H1 (cell line): ENCODE results near the gene SCAMP4. TPM values are rescaled to one million over a fixed set of nuclear protein-coding genes. Genes with fewer than 3 reads are reported as not detected.

Source experiments
- CTCF ChIA-PET: fragments of 300-600 bp; sonication (Branson Sonifier 250); formaldehyde crosslinking; loops from one replicate; lab custom pipeline; 2021; ENCODE audit not compliant: partially characterized antibody; lab: Charles Lee
- POLR2A ChIA-PET: fragments of 300-600 bp; sonication (Branson Sonifier 250); formaldehyde crosslinking; loops from one replicate; lab custom pipeline; 2021; ENCODE audit warnings: inconsistent platforms; ENCODE audit not compliant: partially characterized antibody; lab: Charles Lee
- DNase-seq, 2 experiments: peaks; one replicate each; pipeline versions ENCODE4 v3.0.0 to v3.0.0-alpha.2; 2010 to 2022; ENCODE audit warnings: low spot score in 2 of 2, low read depth in 1 of 2, mixed read lengths in 1 of 2
- FAIRE-seq: peaks from 2 replicates; lab custom pipeline; 2011; peaks lifted over from hg19 to GRCh38; lab: Jason Lieb, UNC
- H2AFZ ChIP-seq: 2 replicates; pipeline ENCODE4 v1.8.1; 2012; ENCODE audit warnings: low read length, inconsistent platforms
- H2AK5ac ChIP-seq: 2 replicates; pipeline ENCODE4 v1.6.1; 2013; ENCODE audit warnings: low read depth, low read length
- H2BK120ac ChIP-seq: replicated peaks from 2 replicates; pipeline ENCODE3; 2013; ENCODE audit warnings: low read depth, low read length, inconsistent platforms
- H2BK12ac ChIP-seq: 2 replicates; pipeline ENCODE4 v1.6.1; 2013; ENCODE audit warnings: low read depth, low read length
- H2BK15ac ChIP-seq: 2 replicates; pipeline ENCODE4 v1.6.1; 2013; ENCODE audit warnings: low read length
- H2BK20ac ChIP-seq: 2 replicates; pipeline ENCODE4 v1.6.1; 2013; ENCODE audit warnings: low read length
- H2BK5ac ChIP-seq: 2 replicates; pipeline ENCODE4 v1.6.1; 2013; ENCODE audit warnings: low read depth, low read length
- H3K14ac ChIP-seq: 2 replicates; pipeline ENCODE4 v1.6.1; 2013; ENCODE audit warnings: inconsistent platforms; ENCODE audit not compliant: insufficient read length
- H3K18ac ChIP-seq: 2 replicates; pipeline ENCODE4 v1.6.1; 2013; ENCODE audit warnings: low read length; ENCODE audit errors: extremely low read depth
- H3K23ac ChIP-seq: 2 replicates; pipeline ENCODE4 v1.6.1; 2013; ENCODE audit warnings: inconsistent platforms; ENCODE audit not compliant: insufficient read length
- H3K23me2 ChIP-seq: 2 replicates; pipeline ENCODE4 v1.6.1; 2013; ENCODE audit warnings: low read depth, low read length
- H3K27ac ChIP-seq: 2 replicates; pipeline ENCODE4 v1.6.1; 2011; ENCODE audit warnings: low read depth, low read length, inconsistent platforms
- H3K27me3 ChIP-seq, 4 experiments: replicated peaks in 1 of 4; 1 replicate in 1 of 4; 2 replicates in 3 of 4; pipeline versions ENCODE4 v1.6.1 to v1.8.1; 2011 to 2013; ENCODE audit warnings: low read length in 3 of 4, mild to moderate bottlenecking in 3 of 4, inconsistent platforms in 2 of 4, mixed read lengths in 2 of 4, moderate library complexity in 1 of 4; ENCODE audit not compliant: control insufficient read depth in 3 of 4, insufficient read depth in 3 of 4; ENCODE audit errors: extremely low read depth in 1 of 4
- H3K36me3 ChIP-seq, 4 experiments: 2 replicates each; pipeline versions ENCODE4 v1.6.1 to v1.8.1; 2011 to 2013; ENCODE audit warnings: mild to moderate bottlenecking in 4 of 4, low read length in 3 of 4, moderate library complexity in 2 of 4, control low read depth in 1 of 4, inconsistent platforms in 1 of 4; ENCODE audit not compliant: insufficient read depth in 4 of 4, control insufficient read depth in 2 of 4
- H3K4ac ChIP-seq: replicated peaks from 2 replicates; pipeline ENCODE3; 2013; ENCODE audit warnings: low read length, low read depth, mixed read lengths, inconsistent platforms; ENCODE audit not compliant: insufficient read length
- H3K4me1 ChIP-seq, 4 experiments: replicated peaks in 1 of 4; 1 replicate in 1 of 4; 2 replicates in 3 of 4; pipeline versions ENCODE4 v1.6.1 to v1.8.1; 2011 to 2013; ENCODE audit warnings: low read length in 3 of 4, inconsistent platforms in 2 of 4, mixed read lengths in 1 of 4; ENCODE audit not compliant: insufficient read depth in 4 of 4, control insufficient read depth in 3 of 4
- H3K4me2 ChIP-seq, 2 experiments: 2 replicates each; pipeline versions ENCODE4 v1.6.1 to v1.8.1; 2011 to 2013; ENCODE audit warnings: low read depth in 2 of 2, low read length in 2 of 2, control low read depth in 1 of 2, inconsistent platforms in 1 of 2, mild to moderate bottlenecking in 1 of 2; ENCODE audit not compliant: insufficient read depth in 1 of 2
- H3K4me3 ChIP-seq, 4 experiments: fragments of 200-600, 300-600 bp in 1 of 4; sonication (generic), shearing (Covaris generic), sonication (Bioruptor Twin) in 1 of 4; 2 replicates each; pipeline versions ENCODE4 v1.5.1 to v1.8.1; 2011 to 2016; ENCODE audit warnings: low read length in 4 of 4, low read depth in 3 of 4, control low read depth in 2 of 4, inconsistent platforms in 2 of 4, mild to moderate bottlenecking in 2 of 4, mixed read lengths in 1 of 4, moderate library complexity in 1 of 4; ENCODE audit not compliant: insufficient read depth in 2 of 4; ENCODE audit errors: extremely low read depth in 1 of 4
- H3K56ac ChIP-seq: replicated peaks from 2 replicates; pipeline ENCODE3; 2013; ENCODE audit warnings: low read depth, mild to moderate bottlenecking, mixed read lengths, low read length, inconsistent platforms; ENCODE audit not compliant: insufficient read length
- H3K79me1 ChIP-seq: 2 replicates; pipeline ENCODE4 v1.6.1; 2013; ENCODE audit warnings: low read depth, low read length, control low read depth
- H3K79me2 ChIP-seq, 2 experiments: 2 replicates each; pipeline versions ENCODE4 v1.6.1 to v1.8.1; 2012 to 2013; ENCODE audit warnings: low read length in 2 of 2, mild to moderate bottlenecking in 2 of 2, inconsistent platforms in 1 of 2; ENCODE audit not compliant: insufficient read depth in 2 of 2, control insufficient read depth in 1 of 2
- H3K9ac ChIP-seq, 4 experiments: replicated peaks in 1 of 4; 1 replicate in 1 of 4; 2 replicates in 3 of 4; pipeline versions ENCODE4 v1.6.1 to v1.8.1; 2011 to 2013; ENCODE audit warnings: low read depth in 3 of 4, low read length in 3 of 4, control low read depth in 2 of 4, mild to moderate bottlenecking in 2 of 4, moderate library complexity in 2 of 4, inconsistent platforms in 1 of 4; ENCODE audit errors: extremely low read depth in 1 of 4
- H3K9me3 ChIP-seq, 2 experiments: 2 replicates each; pipeline versions ENCODE4 v1.6.1 to v1.8.1; 2012 to 2013; ENCODE audit warnings: mild to moderate bottlenecking in 2 of 2, moderate library complexity in 2 of 2, control low read depth in 1 of 2, inconsistent platforms in 1 of 2, low read depth in 1 of 2, low read length in 1 of 2, mixed read lengths in 1 of 2; ENCODE audit not compliant: insufficient read depth in 2 of 2
- H4K20me1 ChIP-seq, 2 experiments: replicated peaks in 1 of 2; 2 replicates each; pipeline versions ENCODE3 to v1.8.1; 2011 to 2013; ENCODE audit warnings: inconsistent platforms in 2 of 2, low read length in 2 of 2, mild to moderate bottlenecking in 1 of 2; ENCODE audit not compliant: insufficient read depth in 2 of 2, control insufficient read depth in 1 of 2
- H4K5ac ChIP-seq: 2 replicates; pipeline ENCODE4 v1.6.1; 2013; ENCODE audit warnings: low read length, low read depth, mixed read lengths, inconsistent platforms; ENCODE audit not compliant: insufficient read length
- H4K8ac ChIP-seq: 2 replicates; pipeline ENCODE4 v1.8.0; 2013; ENCODE audit warnings: mild to moderate bottlenecking, moderate library complexity, low read length, inconsistent platforms; ENCODE audit not compliant: insufficient read depth; ENCODE audit errors: extremely low read depth
- H4K91ac ChIP-seq: replicated peaks from 2 replicates; pipeline ENCODE3; 2013; ENCODE audit warnings: low read length, mixed read lengths, inconsistent platforms; ENCODE audit not compliant: insufficient read length
- BACH1 ChIP-seq: IDR thresholded peaks from 2 replicates; pipeline ENCODE4 v1.6.1; 2012; ENCODE audit warnings: low read length, improper control_type of control experiment
- JUN ChIP-seq: IDR thresholded peaks from 2 replicates; pipeline ENCODE4 v1.6.1; 2011; ENCODE audit warnings: low read depth, mild to moderate bottlenecking, improper control_type of control experiment, low read length
- KDM5A ChIP-seq: fragments of 200-600 bp; IDR thresholded peaks from 2 replicates; pipeline ENCODE4 v1.7.1; 2012; ENCODE audit warnings: mild to moderate bottlenecking, low read length, inconsistent platforms, mixed read lengths
- NRF1 ChIP-seq: IDR thresholded peaks from 2 replicates; pipeline ENCODE4 v1.6.1; 2011; ENCODE audit warnings: mild to moderate bottlenecking, low read depth, low read length, improper control_type of control experiment
- SP2 ChIP-seq: IDR thresholded peaks from 2 replicates; pipeline ENCODE4 v1.6.1; 2012; ENCODE audit warnings: mild to moderate bottlenecking, low read length, inconsistent platforms
- SP4 ChIP-seq: IDR thresholded peaks from 2 replicates; pipeline ENCODE4 v1.6.1; 2012; ENCODE audit warnings: low read length, inconsistent platforms
- TCF12 ChIP-seq: IDR thresholded peaks from 2 replicates; pipeline ENCODE4 v1.6.1; 2011; ENCODE audit warnings: low read depth, mild to moderate bottlenecking, low read length
- WGBS, 2 experiments: shearing (Covaris generic) in 1 of 2; methylation state at CpG; one replicate each; pipeline versions ENCODE4 v1.1.6 to v1.1.7; 2013 to 2015; ENCODE audit warnings: low lambda C conversion rate in 2 of 2, mixed read lengths in 2 of 2, inconsistent platforms in 1 of 2, low coverage in 1 of 2, missing lambda C conversion rate in 1 of 2; ENCODE audit not compliant: insufficient replicate concordance in 2 of 2, insufficient coverage in 1 of 2, insufficient read length in 1 of 2; ENCODE audit errors: extremely low coverage in 1 of 2, missing lambda C conversion rate in 1 of 2; 5-methylcytosine and 5-hydroxymethylcytosine counted together
- polyA plus RNA-seq, 7 experiments: library from polyadenylated mRNA; depleted of rRNA in 3 of 7; stranded (reverse) in 5 of 7; unstranded in 2 of 7; fragments of >200 nt in 5 of 7; fragments of 200-250 nt in 2 of 7; gene quantifications; 1 replicate in 5 of 7; 2 replicates in 1 of 7; 4 replicates in 1 of 7; pipeline versions ENCODE4 v1.2.1 to v1.2.3, GENCODE V29; 2011 to 2013; ENCODE audit warnings: missing spikeins in 2 of 7, mixed read lengths in 2 of 7
- total RNA-seq: library from RNA; stranded (reverse); fragmentation: NEBNext Ultra II Directional; extraction: Animal tissue kit (Norgen Biotek cat#: 25700); gene quantifications from 2 replicates; pipeline ENCODE4 v1.2.1, GENCODE V29; 2021

Gene SCAMP4
- total and polyA plus RNA-seq, 2 of the 8 experiments (the other 6 are each of a cell fraction or from before 2014, with no cell fraction given): 17.1 to 61.4 TPM

DNA sequence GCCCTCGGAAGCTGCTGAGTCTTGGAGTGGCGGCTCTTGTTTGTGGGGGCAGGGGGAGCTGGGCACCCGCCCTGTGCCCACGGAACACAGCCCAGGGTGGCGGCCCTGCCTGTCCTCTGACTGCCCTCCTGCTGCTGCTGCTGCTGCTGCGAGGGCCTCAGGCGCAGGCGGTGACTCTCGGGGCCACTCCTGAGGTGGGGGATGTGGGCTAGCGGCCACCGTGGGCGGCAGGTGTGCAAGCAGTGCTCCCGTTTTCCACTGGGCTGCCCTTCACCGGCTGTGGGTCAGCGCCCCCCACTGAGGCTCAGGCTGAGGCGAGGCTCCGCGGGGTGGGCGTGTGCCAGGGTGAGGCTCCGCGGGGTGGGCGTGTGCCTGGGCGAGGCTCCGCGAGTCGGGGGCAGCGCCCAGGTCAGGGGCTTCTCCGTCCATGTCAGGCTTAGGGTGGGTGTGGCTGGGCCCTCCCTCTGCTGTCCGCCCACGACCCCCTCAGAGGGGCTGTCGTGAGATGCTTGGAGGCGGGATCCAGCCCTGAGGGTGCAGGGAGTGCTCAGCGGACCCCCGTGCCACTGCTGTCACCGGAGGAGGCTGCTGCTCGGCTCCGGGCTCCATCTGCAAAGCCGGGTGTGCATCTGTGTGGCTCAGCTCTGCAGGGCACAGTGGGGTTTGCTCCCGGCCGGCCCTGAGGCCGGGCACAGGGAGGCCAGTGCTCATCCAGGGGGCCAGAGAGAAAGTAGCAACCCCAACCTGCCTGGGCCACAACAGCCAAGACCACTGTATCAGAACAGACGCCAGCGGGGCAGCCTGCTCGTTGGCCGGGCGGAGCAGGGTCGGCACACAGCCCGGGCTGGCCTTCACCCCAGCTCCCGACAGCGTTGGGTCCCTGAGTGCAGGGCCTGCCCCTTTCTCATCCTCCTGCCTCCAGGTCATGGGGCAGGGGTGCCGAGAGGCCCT is 50.2 kb downstream of the SCAMP4 start:
- no peak overlapping the region for H2BK20ac ChIP-seq
- DNase-seq (no peak), FAIRE-seq (no peak)
- WGBS, 2 experiments: 85% methylated on average over 37 of the region's 51 CpGs; no CpG with 5 or more reads in 1 of the 2 experiments
- no peaks in the 10 kb centered on the region for H3K27me3 ChIP-seq
- no peak overlapping the region for H3K4me3 ChIP-seq
- H2BK120ac ChIP-seq: no peak overlapping the region
- peaks cover 44 to 60% of the 10 kb centered on the region in 2 experiments for H4K20me1 ChIP-seq
- no peak overlapping the region for H4K5ac ChIP-seq
- no peak overlapping the region for H2BK12ac ChIP-seq
- H3K18ac ChIP-seq: no peak overlapping the region
- no peak overlapping the region for H2BK5ac ChIP-seq
- no peaks in the 10 kb centered on the region; a peak in 2 of 8 replicates for H3K36me3 ChIP-seq
- no peak overlapping the region for H2AK5ac ChIP-seq
- H3K14ac ChIP-seq: no peak overlapping the region
- H4K8ac ChIP-seq: peak overlapping the region; percentile 51
- H3K4me2 ChIP-seq: no peak overlapping the region
- H3K79me2 ChIP-seq: peaks cover 25 to 88% of the 10 kb centered on the region in 2 experiments
- peaks cover 0 to 14% (median 9%) of the 10 kb centered on the region in 4 experiments; a peak in 5 of 7 replicates for H3K4me1 ChIP-seq
- no peak overlapping the region for H2BK15ac ChIP-seq
- H3K4ac ChIP-seq: no peak overlapping the region
- peaks cover 28% of the 10 kb centered on the region for H3K79me1 ChIP-seq
- ChIA-PET POLR2A (no interaction called here), CTCF (interaction anchor here (0.9 to 2.6 kb wide), 8 partner anchors 9 to 161 kb away, joined by 3 to 13 read pairs (median 3); no protein-coding TSS in a partner anchor)
- H3K27ac ChIP-seq: no peak overlapping the region
- H3K9ac ChIP-seq: no peak overlapping the region; a peak in 1 of 7 replicates
- no peak overlapping the region for H3K23ac ChIP-seq
- H4K91ac ChIP-seq: no peak overlapping the region
- no peak overlapping the region for H2AFZ ChIP-seq
- H3K9me3 ChIP-seq: no peaks in the 10 kb centered on the region; a peak in 1 of 4 replicates
- no peaks in the 10 kb centered on the region for H3K23me2 ChIP-seq
- TF ChIP-seq JUN (no peak), TCF12 (no peak), BACH1 (no peak), KDM5A (no peak), SP2 (no peak), NRF1 (no peak), SP4 (no peak)
- H3K56ac ChIP-seq: no peak overlapping the region
